B cell (primary cell): ENCODE measurements around the gene FASTK. TPM values are rescaled to one million over a fixed set of nuclear protein-coding genes. Genes with fewer than 3 reads are reported as not detected.

Source experiments
- ATAC-seq: fragments of 200-7000 bp; cut with Tn5 transposase; one replicate; pipeline ENCODE4 v1.10.0; 2021; ENCODE audit warnings: low read depth, mild to moderate bottlenecking, moderate number of reproducible peaks, moderate library complexity
- CTCF ChIA-PET: fragments of 350-600 bp; sonication (Branson Sonifier 250); formaldehyde crosslinking; loops from one replicate; lab custom pipeline; 2021; ENCODE audit warnings: antibody characterized with exemption, inconsistent platforms; lab: Charles Lee
- POLR2A ChIA-PET: fragments of 350-600 bp; sonication (Branson Sonifier 250); formaldehyde crosslinking; loops from one replicate; lab custom pipeline; 2021; ENCODE audit warnings: antibody characterized with exemption; lab: Charles Lee
- DNase-seq: peaks from one replicate; pipeline ENCODE4 v3.0.0; 2013
- H2AFZ ChIP-seq: 2 replicates; pipeline ENCODE4 v1.6.1; 2012; ENCODE audit warnings: mild to moderate bottlenecking, low read depth, low read length; ENCODE audit not compliant: insufficient read depth, poor library complexity, severe bottlenecking
- H3K27ac ChIP-seq, 2 donors: 1 replicate in 1 of 2; 2 replicates in 1 of 2; pipeline ENCODE4 v1.5.1; 2012 to 2013; ENCODE audit warnings: low read length in 2 of 2, mild to moderate bottlenecking in 2 of 2, moderate library complexity in 1 of 2
- H3K27me3 ChIP-seq, 4 experiments: fragments of 200-600 bp in 1 of 4; sonication (generic) in 1 of 4; replicated peaks in 1 of 4; 1 replicate in 2 of 4; 2 replicates in 2 of 4; pipeline versions ENCODE4 v1.6.1 to v1.7.0; 2013 to 2016; ENCODE audit warnings: low read length in 3 of 4, mild to moderate bottlenecking in 2 of 4, mixed read lengths in 1 of 4, moderate library complexity in 1 of 4; ENCODE audit not compliant: insufficient read depth in 4 of 4, control insufficient read depth in 3 of 4; ENCODE audit errors: control extremely low read depth in 1 of 4
- H3K36me3 ChIP-seq, 2 experiments: replicated peaks in 1 of 2; 1 replicate in 1 of 2; 2 replicates in 1 of 2; pipeline versions ENCODE4 v1.6.1 to v1.7.1; 2013; ENCODE audit warnings: low read length in 1 of 2; ENCODE audit not compliant: insufficient read depth in 2 of 2, control insufficient read depth in 1 of 2; ENCODE audit errors: control extremely low read depth in 1 of 2, extremely low read depth in 1 of 2
- H3K4me1 ChIP-seq, 2 donors: fragments of 200-600 bp in 1 of 2; sonication (generic) in 1 of 2; 1 replicate in 1 of 2; 2 replicates in 1 of 2; pipeline versions ENCODE4 v1.5.1 to v1.6.1; 2013 to 2017; ENCODE audit warnings: low read length in 2 of 2; ENCODE audit not compliant: control insufficient read depth in 2 of 2, insufficient read depth in 2 of 2
- H3K4me2 ChIP-seq: replicated peaks from 2 replicates; pipeline ENCODE3; 2012; ENCODE audit warnings: mild to moderate bottlenecking, low read depth, low read length; ENCODE audit not compliant: poor library complexity, severe bottlenecking
- H3K4me3 ChIP-seq, 5 experiments: fragments of 200-600 bp in 1 of 5; sonication (generic) in 1 of 5; 1 replicate in 3 of 5; 2 replicates in 2 of 5; pipeline versions ENCODE4 v1.5.1 to v1.7.0; 2011 to 2016; ENCODE audit warnings: low read length in 4 of 5, mild to moderate bottlenecking in 4 of 5, low read depth in 2 of 5, control low read depth in 1 of 5, moderate library complexity in 1 of 5; ENCODE audit not compliant: insufficient read depth in 1 of 5; ENCODE audit errors: control extremely low read depth in 1 of 5, extremely low read depth in 1 of 5
- H3K79me2 ChIP-seq: fragments of 200-600 bp; sonication (generic); one replicate; pipeline ENCODE4 v1.6.0; 2016; ENCODE audit warnings: low read length; ENCODE audit not compliant: control insufficient read depth, insufficient read depth
- H3K9ac ChIP-seq: fragments of 200-600 bp; sonication (generic); 2 replicates; pipeline ENCODE4 v1.6.1; 2017; ENCODE audit warnings: mild to moderate bottlenecking, low read length, moderate library complexity
- H3K9me3 ChIP-seq, 3 donors: one replicate each; pipeline versions ENCODE4 v1.6.1 to v1.7.1; 2013; ENCODE audit warnings: low read length in 2 of 3; ENCODE audit not compliant: control insufficient read depth in 2 of 3, insufficient read depth in 1 of 3; ENCODE audit errors: control extremely low read depth in 1 of 3
- H4K20me1 ChIP-seq: 2 replicates; pipeline ENCODE4 v1.6.0; 2012; ENCODE audit warnings: mild to moderate bottlenecking, low read length; ENCODE audit not compliant: insufficient read depth, control insufficient read depth, poor library complexity, severe bottlenecking
- H3K27ac Mint-ChIP-seq: one replicate; pipeline ENCODE4 v1.8.0; 2021; ENCODE audit warnings: mixed read lengths
- H3K27me3 Mint-ChIP-seq: one replicate; pipeline ENCODE4 v1.8.0; 2021; ENCODE audit warnings: mixed read lengths
- H3K4me1 Mint-ChIP-seq: one replicate; pipeline ENCODE4 v1.8.0; 2021; ENCODE audit warnings: mixed read lengths
- H3K4me3 Mint-ChIP-seq: one replicate; pipeline ENCODE4 v1.8.0; 2021; ENCODE audit warnings: mixed read lengths
- H3K9me3 Mint-ChIP-seq: one replicate; pipeline ENCODE4 v1.8.0; 2022; ENCODE audit warnings: mixed read lengths; ENCODE audit not compliant: insufficient read depth
- EZH2 ChIP-seq: IDR thresholded peaks from 2 replicates; pipeline ENCODE4 v1.6.1; 2012; ENCODE audit warnings: borderline replicate concordance, low read depth, mild to moderate bottlenecking, moderate library complexity, low read length; ENCODE audit not compliant: insufficient read depth, poor library complexity, severe bottlenecking
- WGBS: methylation state at CpG from one replicate; pipeline ENCODE4 v1.1.5; 2013; ENCODE audit warnings: missing lambda C conversion rate; ENCODE audit not compliant: insufficient coverage; 5-methylcytosine and 5-hydroxymethylcytosine counted together
- intact Hi-C: fragments of 100-400 bp; cut with micrococcal nuclease; formaldehyde crosslinking; loops from one replicate; pipeline ENCODE4 v1.10.0; 2022
- polyA plus RNA-seq: library from polyadenylated mRNA; depleted of rRNA; stranded (reverse); fragments of >200 nt; gene quantifications from 2 replicates; pipeline ENCODE4 v1.2.3, GENCODE V29; 2012
- total RNA-seq, 2 donors: library from RNA; stranded (reverse); fragments of 120-200 nt in 1 of 2; gene quantifications; 1 replicate in 1 of 2; 2 replicates in 1 of 2; pipeline versions ENCODE4 v1.2.3 to v1.2.4, GENCODE V29; 2013 to 2022
- TF ChIP-seq, protein P1 (sequence below): fragments of 200-600 bp; IDR thresholded peaks from one replicate; pipeline ENCODE4 v1.8.0; 2022; ENCODE audit warnings: antibody characterized with exemption, mild to moderate bottlenecking

The FASTK gene
- total and polyA plus RNA-seq, 2 donors (not counting 1 experiment from before 2014, with no cell fraction given), result 120 to 258 TPM

DNA sequence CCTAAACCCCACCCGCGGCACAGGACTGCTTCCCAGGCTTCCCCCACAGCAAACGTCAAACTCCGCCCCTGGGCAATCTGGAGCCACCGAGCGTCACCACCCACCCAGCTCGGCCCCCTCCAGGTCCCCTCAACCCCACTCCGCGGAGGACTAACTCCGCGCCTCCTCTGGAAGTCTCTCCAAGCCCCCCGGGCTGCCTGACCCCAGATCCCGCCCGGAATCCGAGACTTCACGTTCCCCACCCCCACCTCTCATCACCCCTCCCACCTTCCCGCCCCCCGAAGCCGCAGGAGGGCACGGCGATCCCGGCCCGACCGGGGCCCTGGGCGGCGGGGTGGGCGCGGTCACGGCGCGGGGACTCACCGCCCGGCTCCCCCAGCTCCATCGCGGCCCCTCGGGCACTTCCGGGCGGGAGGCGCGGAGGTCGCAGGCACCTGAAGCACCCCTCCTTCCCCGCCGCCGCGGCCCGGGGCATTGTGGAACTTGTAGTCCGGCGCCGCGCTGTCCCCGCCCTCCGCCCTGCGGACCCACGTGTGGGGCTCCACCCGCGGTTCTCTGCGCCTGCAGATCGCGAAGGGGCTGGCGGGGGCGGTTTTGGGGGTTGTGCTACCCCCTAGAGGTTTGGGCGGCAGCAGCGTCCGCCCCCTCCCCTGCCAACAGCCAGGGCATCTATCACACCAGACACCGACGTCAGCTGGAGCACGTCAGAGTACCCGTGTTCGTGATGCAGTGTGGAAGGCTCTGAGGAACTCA, 2.6 kb upstream of the FASTK start, which contains the start of gene TMUB1:
Gene TMUB1, minus strand, starts transcription at position 423 of the 753 bp plus-strand sequence. CDS start 930 bp downstream, outside the sequence.
- H3K4me3 Mint-ChIP-seq, result peak within 1 kb of the TSS; percentile 88
- H3K27me3 Mint-ChIP-seq, result peaks cover 13% of the 10 kb centered on the region
- CTCF ChIA-PET, result interaction anchor here (1.2 to 1.7 kb wide), 3 partner anchors 23 to 65 kb away, joined by 3 to 4 read pairs (median 3); partner anchors contain the start of gene ABCB8
- peaks cover 39% of the 10 kb centered on the region for H3K79me2 ChIP-seq
- peaks cover 58% of the 10 kb centered on the region for H3K4me1 Mint-ChIP-seq
- no peaks in the 10 kb centered on the region for H3K9me3 Mint-ChIP-seq
- DNase-seq (peak; percentile 92), ATAC-seq (peak; percentile 61)
- H3K27ac ChIP-seq, result peak within 1 kb of the TSS; percentile 76 to 92
- intact Hi-C loops, result loop anchor here (1.0 to 10.0 kb wide), 8 partner anchors 55 to 1311 kb away; partner anchors contain the start of genes ABCB8, ABCF2, KCNH2 and NUB1
- H3K36me3 ChIP-seq, result no peaks in the 10 kb centered on the region
- peak within 1 kb of the TSS; percentile 74 for H2AFZ ChIP-seq
- TF ChIP-seq, protein P1, sequence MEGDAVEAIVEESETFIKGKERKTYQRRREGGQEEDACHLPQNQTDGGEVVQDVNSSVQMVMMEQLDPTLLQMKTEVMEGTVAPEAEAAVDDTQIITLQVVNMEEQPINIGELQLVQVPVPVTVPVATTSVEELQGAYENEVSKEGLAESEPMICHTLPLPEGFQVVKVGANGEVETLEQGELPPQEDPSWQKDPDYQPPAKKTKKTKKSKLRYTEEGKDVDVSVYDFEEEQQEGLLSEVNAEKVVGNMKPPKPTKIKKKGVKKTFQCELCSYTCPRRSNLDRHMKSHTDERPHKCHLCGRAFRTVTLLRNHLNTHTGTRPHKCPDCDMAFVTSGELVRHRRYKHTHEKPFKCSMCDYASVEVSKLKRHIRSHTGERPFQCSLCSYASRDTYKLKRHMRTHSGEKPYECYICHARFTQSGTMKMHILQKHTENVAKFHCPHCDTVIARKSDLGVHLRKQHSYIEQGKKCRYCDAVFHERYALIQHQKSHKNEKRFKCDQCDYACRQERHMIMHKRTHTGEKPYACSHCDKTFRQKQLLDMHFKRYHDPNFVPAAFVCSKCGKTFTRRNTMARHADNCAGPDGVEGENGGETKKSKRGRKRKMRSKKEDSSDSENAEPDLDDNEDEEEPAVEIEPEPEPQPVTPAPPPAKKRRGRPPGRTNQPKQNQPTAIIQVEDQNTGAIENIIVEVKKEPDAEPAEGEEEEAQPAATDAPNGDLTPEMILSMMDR, result peak; percentile 8
- TF ChIP-seq EZH2, result no peak
- WGBS, result under 1% methylated on average over 66 of the region's 69 CpGs
- POLR2A ChIA-PET, result interaction anchor here (1.2 kb wide), 1 partner anchor 23 kb away, joined by 3 read pairs; no protein-coding TSS in a partner anchor
- peak within 1 kb of the TSS; percentile 95 for H3K4me2 ChIP-seq
- H3K9ac ChIP-seq, result peak within 1 kb of the TSS; percentile 85
- H3K27me3 ChIP-seq, result peaks cover 0 to 38% (median 14%) of the 10 kb centered on the region in 4 experiments
- H3K27ac Mint-ChIP-seq, result peak within 1 kb of the TSS; percentile 87
- peaks cover 59 to 67% of the 10 kb centered on the region in 2 donors for H3K4me1 ChIP-seq
- H3K9me3 ChIP-seq, result peaks cover 0 to 4% (median 0%) of the 10 kb centered on the region in 3 donors
- peak within 1 kb of the TSS; percentile 1 to 83 (median 77) for H3K4me3 ChIP-seq
- peaks cover 26% of the 10 kb centered on the region for H4K20me1 ChIP-seq
